Islet of Langerhans (tissue), 1 donor: ENCODE data around the gene MLKL.

ENCODE experiments used
- FAIRE-seq: peaks from one replicate; lab custom pipeline; 2011; peaks lifted over from hg19 to GRCh38; lab: Jason Lieb, UNC

The MLKL gene

DNA sequence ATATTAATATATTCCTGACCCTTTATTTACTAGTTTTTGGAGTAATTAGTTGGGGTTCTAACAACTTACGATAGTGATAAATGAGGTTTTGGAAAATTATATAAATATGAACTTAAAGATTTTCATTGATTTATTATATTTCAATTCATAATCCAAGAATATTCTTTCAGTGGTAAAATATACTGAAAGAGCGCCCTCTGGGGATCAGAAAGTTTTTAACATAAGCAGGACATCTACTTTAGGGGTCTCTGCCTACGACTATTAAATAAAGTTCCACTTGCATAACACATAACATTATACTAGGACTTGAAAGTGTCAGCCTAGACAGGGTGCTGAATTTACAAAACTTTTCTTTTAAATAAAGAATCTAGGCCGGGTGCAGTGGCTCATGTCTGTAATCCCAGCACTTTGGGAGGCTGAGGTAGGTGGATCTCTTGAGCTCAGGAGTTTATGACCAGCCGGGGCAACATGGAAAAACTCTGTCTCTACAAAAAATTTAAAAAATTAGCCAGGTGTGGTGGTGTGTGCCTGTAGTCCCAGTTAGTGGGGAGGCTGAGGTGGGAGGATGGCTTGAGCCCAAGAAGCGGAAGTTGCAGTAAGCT is 49.6 kb downstream of the MLKL start:
- peak; percentile 21 for FAIRE-seq

DNA sequence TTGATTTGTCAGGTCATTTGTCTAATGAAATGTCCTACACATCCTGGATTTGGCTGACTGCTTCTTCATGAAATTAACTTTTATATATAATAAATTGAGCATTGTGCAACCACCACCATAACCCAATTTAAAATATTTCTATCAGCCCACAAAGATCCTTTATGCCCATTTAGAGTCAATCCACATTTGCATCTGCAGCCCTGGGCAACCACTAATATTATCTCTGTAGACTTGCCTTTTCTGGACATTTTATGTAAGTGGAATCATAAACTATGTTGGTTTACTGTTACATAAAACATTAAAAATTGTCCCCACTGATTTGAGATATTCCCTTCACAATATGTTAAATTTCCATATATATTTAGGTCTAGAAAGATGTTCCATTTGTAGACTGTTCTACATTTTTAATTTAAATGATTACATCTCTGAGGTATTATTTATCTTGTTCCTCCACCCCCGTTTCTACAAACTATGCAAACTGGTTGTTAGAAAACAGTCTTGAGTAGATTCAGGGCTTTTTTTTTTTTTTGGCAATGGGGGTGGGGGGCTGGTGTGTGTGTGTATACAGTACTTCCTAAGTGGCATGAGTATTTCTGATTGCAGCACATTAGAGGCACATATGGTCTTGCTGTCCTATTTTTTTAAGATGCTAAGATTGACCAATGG is 50.7 kb downstream of the MLKL start:
- FAIRE-seq = no peak

DNA sequence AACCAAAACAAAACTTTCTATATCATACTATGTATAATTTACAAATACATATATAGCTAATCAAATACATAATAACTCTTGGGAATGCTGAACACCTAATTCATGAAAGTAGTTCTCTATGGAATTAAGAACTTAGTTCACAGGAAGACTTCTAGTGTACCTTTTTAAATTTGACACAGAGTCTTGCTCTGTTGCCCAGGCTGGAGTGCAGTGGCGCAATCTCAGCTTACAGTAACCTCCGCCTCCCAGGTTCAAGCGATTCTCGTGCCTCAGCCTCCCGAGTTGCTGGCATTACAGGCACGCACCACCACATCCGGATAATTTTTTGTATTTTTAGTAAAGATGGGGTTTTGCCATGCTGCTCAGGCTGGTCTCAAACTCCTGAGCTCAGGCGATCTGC is 58.7 kb downstream of the MLKL start:
- FAIRE-seq = no peak

DNA sequence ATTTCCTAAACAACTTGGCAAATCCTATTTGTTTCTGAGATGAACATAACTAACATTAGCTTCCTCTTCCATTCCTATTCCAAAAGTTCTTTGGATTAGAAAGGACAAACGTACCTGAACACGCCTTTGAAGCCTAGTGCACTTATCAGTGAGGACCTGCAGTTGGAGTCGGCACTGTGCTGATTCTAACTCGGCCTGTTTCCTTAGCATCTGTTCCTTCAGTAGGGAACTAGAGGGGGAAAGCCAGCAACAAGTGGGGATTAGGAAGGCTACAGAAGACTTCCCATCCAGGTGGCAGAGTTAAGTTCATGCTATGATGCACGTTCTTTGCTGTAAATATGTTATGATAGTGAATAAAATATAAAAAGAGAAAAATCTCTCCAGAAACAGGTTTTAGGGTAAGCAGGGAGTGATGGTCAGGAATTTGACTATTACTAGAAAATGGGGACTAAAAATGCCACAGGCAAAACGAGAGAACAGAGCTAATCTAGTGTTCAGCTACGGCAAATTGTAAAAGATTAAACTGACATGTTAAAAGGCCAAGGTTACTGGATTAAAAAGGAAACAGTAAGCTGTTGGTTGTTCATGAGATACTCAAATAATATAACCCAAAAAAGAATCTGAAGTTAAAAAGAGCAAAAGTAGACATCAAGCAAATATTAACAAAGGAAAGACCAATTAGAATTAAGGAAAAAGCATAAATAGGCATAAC is 62.8 kb downstream of the MLKL start:
- FAIRE-seq = no peak

DNA sequence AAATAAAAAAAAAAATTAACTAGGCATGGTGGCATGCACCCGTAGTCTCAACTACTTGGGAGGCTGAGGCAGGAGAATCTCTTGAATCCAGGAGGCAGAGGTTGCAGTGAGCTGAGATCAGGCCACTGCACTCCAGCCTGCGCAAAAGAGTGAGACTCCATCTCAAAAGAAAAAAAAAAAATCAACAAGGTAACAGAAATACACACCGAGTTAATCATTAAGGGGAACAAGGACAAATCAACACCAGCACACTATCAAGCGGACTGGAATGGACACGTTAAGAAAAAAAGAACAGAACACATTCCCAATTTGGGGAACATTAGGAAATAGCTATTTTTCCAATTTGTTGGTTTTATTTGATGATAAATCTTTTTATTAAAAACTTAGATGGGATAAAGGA is 65.4 kb downstream of the MLKL start:
- peak; percentile 95 for FAIRE-seq

DNA sequence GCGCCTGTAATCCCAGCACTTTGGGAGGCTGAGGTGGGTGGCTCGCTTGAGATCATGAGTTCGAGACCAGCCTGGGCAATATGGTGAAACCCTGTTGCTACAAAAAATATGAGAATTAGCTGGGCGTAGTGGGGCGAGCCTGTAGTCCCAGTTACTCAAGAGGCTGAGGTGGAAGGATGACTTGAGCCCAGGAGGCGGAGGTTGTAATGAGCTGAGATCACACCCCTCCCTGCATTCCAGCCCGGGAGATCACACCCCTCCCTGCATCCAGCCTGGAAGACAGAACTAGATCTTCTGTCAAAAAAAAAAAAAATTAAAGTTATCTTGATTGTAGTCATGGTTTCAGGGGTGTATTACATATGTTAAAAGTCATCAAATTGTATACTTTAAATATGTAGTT is 67.0 kb downstream of the MLKL start:
- no peak for FAIRE-seq

DNA sequence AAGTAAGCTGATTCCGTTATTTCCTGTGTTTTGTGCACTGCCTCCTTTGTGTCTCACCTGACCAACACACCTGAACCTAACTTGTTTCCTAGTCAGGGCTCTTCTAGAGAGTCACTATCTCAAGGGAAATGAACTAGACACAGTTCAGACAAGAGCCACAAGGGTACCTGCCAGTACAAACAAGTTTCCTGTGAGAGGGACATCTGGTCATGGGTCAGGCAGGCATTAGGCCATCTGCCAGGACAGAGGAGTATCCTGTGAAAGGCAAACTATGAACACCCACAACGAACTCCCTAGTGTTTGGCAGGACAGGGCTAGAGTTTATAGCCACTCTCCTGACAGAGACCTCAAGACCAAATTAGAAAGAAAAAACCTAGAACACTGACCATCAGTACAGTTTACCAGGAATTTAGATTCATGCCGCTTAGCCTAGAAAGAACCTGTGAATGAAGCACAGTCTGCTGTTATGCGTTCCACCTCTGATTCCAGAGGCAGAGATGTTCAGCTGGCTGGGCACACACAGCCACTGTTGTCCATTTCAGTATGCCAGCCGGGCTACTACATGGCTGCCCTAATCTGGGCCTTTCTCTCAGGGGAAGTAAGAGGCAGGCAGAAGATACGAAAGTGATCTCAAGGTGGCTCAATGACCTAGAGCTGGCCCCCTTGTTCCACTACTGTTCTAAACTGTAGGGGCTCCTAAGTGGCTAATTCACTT is 73.0 kb downstream of the MLKL start:
- FAIRE-seq = no peak

DNA sequence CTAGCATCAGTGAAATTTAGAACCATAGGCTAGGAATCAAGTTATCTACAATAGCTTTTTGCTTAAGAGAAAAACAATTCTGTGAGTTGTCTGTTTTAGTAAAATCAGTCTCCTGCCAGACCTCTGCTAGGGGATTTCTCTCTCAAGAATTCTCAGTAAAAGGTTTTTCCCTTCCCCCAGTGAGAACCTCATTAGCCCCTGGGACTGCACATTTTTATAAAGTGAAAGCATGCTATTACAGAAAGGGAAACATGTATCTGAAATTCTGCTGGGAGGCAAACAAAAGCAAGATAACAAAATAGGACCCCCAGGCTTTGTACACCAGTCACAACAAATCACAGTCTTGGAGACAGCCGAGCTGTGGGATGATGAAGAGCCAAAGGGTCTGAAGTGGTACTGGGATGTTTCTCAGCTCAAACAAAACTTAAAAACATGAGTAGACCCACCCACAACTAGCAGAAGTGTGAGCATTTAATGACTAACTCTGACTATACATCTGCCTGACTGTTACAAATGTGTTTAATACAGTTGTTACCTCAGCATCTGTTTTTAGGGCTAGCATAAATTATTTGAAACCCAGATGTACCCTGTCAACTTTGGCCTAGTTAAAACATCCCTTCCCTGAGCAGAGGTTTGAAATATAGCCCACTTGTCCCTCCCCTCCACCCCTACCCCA is 73.8 kb downstream of the MLKL start:
- no peak for FAIRE-seq

DNA sequence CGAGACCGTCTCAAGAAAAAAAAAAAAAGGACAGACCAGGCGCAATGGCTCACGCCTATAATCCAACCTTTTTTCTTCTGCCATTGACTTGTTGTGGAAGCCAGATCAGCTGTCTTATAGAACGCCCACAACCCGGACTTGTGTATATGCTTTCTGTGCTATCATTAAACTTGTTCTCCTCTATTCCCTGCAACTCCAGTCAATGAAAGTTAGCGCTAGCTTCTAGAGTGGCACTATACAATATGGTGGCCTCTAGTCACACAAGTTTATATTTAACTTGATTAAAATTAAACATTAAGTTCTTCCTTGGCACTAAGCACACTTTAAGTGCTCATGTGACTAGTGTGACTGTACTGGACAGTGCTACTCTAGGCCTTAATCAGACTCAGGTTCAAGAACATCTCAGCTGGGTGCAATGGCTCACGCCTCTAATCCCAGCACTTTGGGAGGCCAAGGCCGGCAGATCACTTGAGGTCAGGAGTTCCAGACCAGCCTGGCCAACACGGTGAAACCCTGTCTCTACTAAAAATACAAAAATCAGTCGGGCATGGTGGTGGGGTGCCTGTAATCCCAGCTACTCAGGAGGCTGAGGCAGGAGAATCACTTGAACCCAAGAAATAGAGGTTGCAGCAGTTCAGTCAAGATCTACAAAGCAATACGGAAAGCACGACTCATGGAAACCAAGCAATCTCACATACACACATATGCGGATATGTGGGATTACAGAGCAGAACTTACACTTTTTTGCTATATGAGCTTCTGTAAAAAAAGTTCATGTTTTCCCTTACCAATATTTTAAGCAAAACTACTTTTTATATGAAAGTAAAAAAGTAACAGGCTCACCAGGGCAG is 74.9 kb downstream of the MLKL start:
- FAIRE-seq = no peak

DNA sequence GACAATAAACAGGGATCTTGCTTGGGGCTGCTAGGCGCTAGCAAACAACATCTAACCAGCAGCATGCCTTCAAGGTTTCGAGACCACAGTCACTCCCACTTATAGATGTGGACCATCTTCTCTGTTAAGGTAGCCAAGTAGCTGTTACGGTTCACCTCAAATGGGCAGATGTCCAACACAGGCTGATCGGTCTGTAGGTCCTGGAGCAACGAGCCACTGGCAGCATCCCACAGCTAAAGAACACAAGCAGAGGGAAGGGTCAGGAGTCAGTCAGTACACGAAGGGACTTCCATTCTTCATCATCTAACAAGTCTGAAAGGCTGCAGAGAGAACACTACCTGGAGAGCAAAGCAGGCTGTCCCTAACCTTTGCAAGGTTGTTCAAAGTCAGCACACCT is 76.8 kb downstream of the MLKL start:
- no peak for FAIRE-seq

DNA sequence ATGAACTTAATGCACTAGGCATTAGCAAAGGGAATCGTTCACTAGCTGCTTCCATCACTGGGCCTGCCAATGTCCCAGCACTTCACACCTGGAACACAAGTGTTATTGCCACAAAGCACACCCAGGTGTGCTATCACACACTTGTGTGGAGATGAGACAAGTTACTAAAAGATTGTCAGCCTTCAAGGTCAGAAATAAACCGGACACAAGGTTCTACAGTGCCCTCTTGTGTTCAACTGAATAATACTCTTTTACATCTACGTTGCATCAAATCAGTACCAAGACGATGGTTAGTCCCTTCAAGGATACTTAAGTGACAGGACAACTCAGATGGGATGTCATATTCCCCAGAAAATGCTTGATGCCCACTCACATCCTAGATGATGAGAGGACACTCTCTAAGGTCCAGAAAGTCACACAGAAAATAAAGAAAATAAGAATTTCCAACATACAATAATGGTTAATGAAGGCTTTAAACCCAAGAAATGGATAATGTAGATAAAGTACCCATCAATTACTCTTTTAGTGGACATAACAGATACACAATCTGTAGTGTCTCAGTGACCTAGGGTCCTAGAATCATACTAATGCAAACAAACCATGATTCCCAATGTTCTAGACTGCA is 77.3 kb downstream of the MLKL start:
- FAIRE-seq = peak; percentile 76

DNA sequence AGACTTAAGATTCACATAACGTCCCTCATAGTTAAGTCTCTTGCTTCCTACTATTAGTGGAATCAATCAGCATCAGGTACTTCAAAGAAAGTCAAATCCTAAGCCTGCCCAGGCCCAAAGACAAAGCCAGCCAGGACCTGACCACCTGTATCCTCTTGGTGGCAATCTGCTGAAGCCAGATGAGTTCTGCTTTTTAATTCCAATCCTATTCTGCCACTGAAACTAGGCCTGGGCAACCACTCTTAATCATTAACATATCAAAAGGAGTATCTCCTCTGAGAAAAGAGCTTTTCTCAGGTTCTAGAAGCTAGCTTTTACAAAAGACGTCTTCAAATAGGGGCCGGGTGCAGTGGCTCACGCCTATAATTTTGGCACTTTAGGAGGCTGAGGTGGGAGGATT is 78.7 kb downstream of the MLKL start:
- FAIRE-seq = no peak
